Esophagus muscularis mucosa (tissue), 3 donors: ENCODE results near the gene ADAMTS7.
"Not testable (repeated sequence)": the region's sequence is repeated elsewhere in the genome, so short reads cannot be mapped to it uniquely, and the experiment has no call there.

ENCODE experiments used
- POLR2A ChIP-seq: fragments of 450-650 bp; IDR thresholded peaks from one replicate; pipeline ENCODE4 v1.6.1; 2017; ENCODE audit warnings: antibody characterized with exemption, moderate library complexity, mild to moderate bottlenecking, low read depth
- POLR2AphosphoS5 ChIP-seq, 2 donors: sonication (generic); formaldehyde crosslinking; IDR thresholded peaks; one replicate each; pipeline ENCODE4 v1.6.1; 2017; ENCODE audit warnings: antibody characterized with exemption in 2 of 2
- TF ChIP-seq, protein P1 (sequence below), 3 experiments: fragments of 200-600 bp in 2 of 3; fragments of 450-650 bp in 1 of 3; sonication (generic) in 2 of 3; IDR thresholded peaks; one replicate each; pipeline ENCODE4 v1.5.1; 2017 to 2019; ENCODE audit warnings: antibody characterized with exemption in 3 of 3, mild to moderate bottlenecking in 2 of 3, moderate library complexity in 1 of 3

DNA sequence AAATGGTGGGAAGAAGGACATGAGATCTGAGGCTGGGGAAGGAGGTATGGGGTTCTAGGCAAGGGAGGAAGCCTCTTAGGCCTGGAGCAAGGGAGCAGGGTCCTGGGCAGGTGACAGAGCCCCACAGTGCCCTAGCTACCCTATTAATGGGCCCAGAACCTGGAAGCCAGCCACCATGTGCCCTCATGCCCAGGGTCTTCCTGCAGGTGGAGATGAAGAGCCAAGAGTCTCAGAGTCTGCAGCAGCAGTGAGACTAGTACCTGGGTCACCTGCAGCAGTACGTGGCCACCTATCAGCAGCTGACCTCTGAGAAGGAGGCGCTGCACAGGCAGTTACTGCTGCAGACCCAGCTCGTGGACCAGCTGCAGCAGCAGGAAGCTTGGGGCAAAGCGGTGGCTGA, 75.0 kb downstream of the ADAMTS7 start:
- TF ChIP-seq, protein P1, sequence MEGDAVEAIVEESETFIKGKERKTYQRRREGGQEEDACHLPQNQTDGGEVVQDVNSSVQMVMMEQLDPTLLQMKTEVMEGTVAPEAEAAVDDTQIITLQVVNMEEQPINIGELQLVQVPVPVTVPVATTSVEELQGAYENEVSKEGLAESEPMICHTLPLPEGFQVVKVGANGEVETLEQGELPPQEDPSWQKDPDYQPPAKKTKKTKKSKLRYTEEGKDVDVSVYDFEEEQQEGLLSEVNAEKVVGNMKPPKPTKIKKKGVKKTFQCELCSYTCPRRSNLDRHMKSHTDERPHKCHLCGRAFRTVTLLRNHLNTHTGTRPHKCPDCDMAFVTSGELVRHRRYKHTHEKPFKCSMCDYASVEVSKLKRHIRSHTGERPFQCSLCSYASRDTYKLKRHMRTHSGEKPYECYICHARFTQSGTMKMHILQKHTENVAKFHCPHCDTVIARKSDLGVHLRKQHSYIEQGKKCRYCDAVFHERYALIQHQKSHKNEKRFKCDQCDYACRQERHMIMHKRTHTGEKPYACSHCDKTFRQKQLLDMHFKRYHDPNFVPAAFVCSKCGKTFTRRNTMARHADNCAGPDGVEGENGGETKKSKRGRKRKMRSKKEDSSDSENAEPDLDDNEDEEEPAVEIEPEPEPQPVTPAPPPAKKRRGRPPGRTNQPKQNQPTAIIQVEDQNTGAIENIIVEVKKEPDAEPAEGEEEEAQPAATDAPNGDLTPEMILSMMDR (IDR thresholded peaks at IDR 0.05): not testable (repeated sequence)
- TF ChIP-seq POLR2A; POLR2AphosphoS5 (IDR thresholded peaks at IDR 0.05): not testable (repeated sequence)
